T-helper 1 cell treated with Interleukin-12 subunit alpha and Interleukin-12 subunit beta and Interleukin-4 antibody, amounts not matched to agents 30 ng/mL and 1 ng/mL, for 36 hours (primary cell): ENCODE measurements around the gene MCCC1. TPM values are rescaled to one million over a fixed set of nuclear protein-coding genes. Genes with fewer than 3 reads are reported as not detected.
"Not testable (repeated sequence)": the region's sequence is repeated elsewhere in the genome, so short reads cannot be mapped to it uniquely, and the experiment has no call there.

Experiments
- intact Hi-C: fragments of 100-400 bp; cut with micrococcal nuclease; formaldehyde crosslinking; loops from one replicate; pipeline ENCODE4 v1.15.1; 2024
- total RNA-seq: library from RNA; stranded (reverse); gene quantifications from 2 replicates; pipeline ENCODE4 v1.2.3, GENCODE V29; 2022

Gene MCCC1
- total RNA-seq, 1 donor from 2014 or later: 23.4 TPM

DNA sequence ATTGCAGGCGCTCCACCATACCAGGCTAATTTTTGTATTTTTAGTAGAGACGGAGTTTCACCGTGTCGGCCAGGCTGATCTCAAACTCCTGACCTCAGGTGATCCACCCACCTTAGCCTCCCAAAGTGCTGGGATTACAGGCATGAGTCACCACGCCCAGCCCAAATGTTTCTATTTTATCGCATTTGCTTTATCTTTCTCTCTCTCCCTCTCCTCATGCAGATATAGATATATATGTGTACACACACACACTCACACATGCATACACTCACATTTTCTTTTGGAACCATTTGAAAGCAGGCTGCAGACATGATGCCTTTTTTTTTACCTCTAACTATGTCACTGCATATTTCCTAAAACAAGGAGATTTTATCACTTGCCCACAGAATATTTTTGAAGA lies 7.3 kb upstream of the MCCC1 start:
- intact Hi-C loops: no loop called here

DNA sequence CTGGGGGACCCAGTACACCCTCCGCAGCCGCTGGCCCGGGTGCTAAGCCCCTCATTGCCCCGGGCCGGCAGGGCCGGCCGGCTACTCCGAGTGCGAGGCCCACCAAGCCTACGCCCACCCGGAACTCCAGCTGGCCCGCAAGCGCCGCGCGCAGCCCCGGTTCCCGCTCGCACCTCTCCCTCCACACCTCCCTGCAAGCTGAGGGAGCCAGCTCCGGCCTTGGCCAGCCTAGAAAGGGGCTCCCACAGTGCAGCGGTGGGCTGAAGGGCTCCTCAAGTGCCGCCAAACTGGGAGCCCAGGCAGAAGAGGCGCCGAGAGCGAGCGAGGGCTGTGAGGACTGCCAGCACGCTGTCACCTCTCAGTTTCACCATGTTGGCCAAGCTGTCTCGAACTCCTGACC lies 4.7 kb upstream of the MCCC1 start:
- intact Hi-C loops: not testable (repeated sequence)

DNA sequence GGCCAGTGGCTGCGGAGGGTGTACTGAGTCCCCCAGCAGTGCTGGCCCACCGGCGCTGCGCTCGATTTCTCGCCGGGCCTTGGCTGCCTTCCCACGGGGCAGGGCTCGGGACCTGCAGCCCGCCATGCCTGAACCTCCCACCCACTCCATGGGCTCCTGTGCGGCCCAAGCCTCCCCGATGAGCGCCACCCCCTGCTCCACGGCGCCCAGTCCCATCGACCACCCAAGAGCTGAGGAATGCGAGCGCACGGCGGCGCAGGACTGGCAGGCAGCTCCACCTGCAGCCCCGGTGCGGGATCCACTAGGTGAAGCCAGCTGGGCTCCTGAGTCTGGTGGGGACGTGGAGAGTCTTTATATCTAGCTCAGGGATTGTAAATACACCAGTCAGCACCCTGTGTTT lies 1.7 kb upstream of the MCCC1 start:
- intact Hi-C loops: not testable (repeated sequence)

DNA sequence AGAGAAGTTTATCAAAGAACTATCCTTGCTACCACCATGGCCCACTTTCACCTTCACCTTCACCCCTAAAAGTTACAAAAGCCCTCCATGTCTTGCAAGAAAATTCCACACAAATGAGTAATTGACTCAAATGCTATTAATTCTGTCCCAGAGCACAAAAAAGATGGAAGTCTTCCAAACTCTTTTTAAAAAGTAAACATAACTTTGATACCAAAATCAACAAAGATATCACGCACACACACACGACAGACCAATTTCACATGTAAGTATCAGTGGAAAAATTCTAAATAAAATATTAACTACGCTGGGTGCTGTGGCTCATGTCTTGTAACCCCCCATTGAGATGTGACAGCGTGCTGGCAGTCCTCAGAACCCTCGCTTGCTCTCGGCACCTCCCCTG lies 1.1 kb upstream of the MCCC1 start:
- intact Hi-C loops: no loop called here

DNA sequence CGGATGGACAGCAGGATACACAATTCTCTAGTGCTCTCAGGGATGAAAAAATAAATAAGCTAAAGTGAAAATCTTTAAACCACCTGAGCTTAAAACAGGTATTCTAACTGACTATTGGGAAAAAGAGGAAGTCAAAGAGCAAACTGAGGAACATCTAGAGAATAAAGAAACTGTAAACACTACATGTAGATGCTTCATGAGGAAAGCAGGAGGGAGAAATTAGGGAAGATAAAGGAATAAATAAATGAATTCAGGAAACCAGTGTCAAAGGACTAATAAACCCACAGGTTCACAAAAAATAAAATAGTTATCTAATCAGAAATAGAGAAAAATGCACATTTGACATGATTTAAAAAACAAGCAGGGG lies 525 bp upstream of the MCCC1 start:
- intact Hi-C loops: loop anchor here (1.0 to 10.0 kb wide), 15 partner anchors 16 to 597 kb away; partner anchors contain the start of genes DCUN1D1, KLHL6, LAMP3 and MCF2L2

DNA sequence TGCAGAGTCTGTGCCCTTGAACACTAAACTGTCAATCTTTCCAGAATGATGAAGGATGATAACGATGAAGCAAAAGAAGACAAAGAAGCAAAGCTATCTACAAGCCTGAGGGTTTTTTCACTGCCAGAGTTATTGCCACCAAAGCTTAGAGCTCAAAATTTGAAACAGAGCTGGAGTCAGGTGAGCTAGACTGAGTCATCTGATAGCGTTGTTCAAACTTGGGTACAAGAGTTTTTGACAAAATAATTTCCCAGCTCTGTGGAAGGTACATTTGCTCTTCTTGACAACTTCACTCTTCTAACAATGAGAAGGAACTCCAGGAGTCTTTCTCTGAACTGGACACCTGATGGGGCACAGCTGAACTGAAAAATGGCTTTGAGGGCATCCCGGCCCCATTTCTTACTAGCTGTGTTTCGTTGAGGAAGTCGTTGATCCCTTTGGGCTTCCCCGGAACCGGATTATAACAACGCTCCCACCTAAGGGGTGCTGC lies 715 bp downstream of the MCCC1 start:
- intact Hi-C loops: loop anchor here (1.0 to 10.0 kb wide), 16 partner anchors 18 to 599 kb away; partner anchors contain the start of genes DCUN1D1, KLHL6, LAMP3 and MCF2L2

DNA sequence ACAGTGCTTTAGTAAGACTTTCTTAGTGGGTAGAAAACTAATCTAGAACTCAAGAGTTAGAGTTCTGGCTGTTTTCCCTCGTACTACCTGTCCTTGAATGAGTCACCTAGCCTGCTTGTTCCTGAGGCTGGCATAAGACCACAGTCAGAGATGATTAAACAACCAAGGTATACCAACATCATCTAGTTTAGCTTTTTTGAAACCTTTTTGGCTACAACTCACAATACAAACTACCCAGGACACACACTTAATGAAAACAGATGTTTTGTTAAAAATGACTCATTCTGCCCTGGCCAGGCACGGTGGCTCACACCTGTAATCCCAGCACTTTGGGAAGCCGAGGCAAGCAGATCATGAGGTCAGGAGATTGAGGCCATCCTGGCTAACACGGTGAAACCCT lies 4.6 kb downstream of the MCCC1 start:
- intact Hi-C loops: loop anchor here (10.0 kb wide), 1 partner anchor 460 kb away; the partner anchor contains the start of gene KLHL6

DNA sequence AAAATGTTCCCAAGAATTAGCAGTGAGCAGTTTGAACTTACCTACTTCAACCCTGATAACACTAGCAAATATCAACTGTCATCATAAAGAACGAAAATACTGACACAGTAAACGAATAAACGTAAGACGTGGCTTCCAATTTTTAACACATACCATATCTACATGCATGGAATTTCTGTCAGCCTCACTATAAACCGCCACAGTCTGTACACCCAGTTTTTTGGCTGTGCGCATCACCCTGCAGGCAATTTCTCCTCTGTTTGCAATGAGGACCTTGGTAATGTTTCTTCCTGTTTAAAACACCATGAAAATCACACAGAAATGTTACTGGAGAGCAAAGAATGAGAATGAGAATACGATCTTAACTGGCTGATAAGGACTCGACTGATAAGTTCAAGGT lies 7.0 kb downstream of the MCCC1 start:
- intact Hi-C loops: loop anchor here (10.0 kb wide), 1 partner anchor 463 kb away; the partner anchor contains the start of gene KLHL6

DNA sequence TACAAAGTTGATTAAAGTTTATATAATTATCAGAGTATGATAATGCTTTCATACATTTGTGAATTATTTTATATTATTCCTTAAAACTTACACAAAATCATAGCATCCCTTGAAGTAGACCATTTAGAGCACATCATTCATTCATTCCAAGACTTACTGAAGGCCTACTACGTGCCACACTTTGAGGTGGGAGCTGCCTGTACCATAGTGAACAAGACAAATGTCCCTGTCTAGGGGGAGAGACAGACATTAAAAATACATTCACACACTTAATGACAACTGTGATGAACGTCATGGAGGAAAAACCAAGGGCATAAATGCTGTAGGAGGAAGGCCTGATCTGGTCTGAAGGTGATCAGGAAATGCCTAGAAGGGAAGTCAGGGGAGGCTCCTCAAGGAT lies 12.1 kb downstream of the MCCC1 start:
- intact Hi-C loops: no loop called here

DNA sequence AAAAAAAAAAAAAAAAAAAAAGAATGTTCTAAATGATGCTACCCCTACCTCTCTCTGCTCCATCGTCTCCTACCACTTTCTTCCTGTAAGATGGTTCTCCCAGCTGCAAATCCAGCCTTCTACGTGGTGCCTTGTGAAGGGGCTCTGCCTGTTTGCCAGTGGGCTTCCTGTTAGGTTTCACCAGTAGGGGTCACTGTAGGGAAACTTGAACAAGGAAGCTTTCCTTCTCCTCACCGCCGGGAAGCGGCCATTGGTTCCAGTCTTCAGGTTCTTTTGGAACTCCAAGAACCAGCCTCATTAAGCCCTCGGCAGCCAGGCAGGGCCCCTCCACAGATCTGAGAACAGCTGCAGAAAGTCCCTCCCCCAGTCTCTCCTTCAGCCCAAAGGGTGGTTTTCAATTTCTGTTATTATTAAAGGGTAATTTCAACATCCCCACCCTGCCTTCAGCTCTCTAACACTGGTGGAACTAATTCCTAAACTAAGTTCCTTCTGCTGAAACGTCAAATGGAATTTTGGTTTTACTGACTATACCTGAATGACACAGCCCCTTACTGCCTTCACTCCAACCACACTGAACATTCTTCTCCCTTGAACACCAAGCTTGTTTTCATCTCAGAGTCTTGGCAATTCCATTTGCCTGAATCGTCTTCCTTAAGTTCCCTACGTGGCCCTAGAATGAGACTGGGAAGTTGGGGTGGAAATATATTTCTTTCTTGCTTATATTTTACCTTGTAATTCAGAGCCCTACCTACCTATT lies 13.5 kb downstream of the MCCC1 start:
- intact Hi-C loops: no loop called here

DNA sequence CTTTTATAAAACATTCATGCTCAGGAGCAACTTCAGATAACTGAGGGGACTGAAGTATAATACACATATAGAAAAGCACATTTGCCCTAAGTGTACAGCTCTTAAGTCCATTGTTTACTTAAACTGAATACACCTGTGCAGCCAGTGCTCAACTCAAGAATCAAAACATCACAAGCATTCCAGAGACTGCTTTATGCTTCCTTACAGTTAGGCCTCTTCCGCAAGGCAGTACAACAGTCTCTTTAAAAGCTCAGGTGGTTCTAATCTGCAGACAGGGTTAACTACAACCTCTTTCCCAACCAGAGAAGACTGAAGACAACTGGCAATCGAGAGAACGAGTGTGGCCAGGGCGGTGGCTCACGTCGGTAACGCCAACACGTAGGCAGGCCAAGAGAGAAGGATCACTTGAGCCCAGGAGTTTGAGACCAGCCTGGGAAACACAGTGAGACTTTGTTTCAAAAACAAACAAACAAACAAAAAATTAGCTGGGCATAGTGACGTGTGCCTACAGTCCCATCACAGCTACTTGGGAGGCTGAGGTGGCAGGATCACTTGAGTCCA lies 16.9 kb downstream of the MCCC1 start:
- intact Hi-C loops: no loop called here

DNA sequence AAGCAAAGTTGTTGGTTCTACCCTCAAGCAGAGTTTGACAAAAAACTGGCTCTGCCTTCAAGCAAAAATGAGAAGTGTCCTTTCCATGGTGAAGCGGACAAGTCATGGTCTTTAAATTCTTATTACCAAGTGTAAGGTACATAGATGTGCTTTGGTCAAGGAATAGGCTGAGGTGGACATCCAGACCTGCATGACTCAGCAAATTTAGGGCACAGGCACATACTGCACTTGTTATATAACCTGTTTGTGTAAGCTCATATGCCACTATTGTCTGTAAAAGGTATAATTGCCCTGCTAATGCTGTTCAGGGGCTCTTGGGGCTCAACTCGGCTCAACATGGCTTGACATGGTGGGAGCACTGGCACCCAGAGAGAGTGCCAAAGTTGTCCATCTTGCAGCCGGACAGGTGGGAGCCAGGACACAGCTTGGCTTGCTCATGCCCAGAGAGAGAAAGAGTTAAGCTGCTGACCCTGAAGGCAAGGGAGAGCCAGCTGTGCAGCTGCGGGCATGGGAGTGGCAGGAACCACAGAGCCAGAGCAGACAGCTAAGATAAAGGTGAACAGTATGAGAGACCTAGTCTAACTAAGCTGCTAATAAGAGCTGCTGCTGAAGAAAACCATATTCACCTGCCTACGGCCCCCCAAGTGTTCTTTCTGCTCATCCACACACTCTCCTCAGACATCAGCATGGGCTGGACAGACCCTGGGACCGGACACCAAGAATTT lies 17.7 kb downstream of the MCCC1 start:
- intact Hi-C loops: no loop called here

DNA sequence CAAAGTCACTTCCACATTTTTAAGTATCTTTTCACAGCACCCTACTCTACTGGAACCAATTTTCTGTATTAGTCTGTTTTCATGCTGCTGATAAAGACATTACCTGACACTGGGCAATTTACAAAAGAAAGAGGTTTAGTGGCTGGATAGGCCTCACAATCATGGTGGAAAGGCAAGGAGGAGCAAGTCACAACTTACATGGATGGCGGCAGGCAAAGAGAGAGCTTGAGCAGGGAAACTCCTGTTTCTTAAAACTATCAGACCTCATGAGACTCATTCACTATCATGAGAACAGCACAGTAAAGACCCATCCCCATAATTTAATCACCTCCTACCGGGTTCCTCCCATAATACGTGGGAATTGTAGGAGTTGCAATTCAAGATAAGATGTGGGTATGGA lies 18.7 kb downstream of the MCCC1 start:
- intact Hi-C loops: no loop called here

DNA sequence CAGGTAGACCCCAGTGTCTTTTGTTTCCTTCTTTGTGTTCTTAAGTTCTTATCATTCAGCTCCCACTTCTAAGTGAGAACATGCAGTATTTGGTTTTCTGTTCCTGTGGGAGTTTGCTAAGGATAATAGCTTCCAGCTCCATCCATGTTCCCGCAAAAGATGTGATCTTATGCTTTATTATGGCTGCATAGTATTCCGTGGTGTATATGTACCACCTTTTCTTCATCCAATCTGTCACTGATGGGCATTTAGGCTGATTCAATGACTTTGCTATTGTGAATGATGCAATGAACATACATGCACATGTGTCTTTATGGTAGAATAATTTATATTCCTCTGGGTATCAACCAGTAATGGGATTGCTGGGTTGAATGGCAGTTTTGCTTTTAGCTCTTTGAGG lies 24.4 kb downstream of the MCCC1 start:
- intact Hi-C loops: no loop called here

DNA sequence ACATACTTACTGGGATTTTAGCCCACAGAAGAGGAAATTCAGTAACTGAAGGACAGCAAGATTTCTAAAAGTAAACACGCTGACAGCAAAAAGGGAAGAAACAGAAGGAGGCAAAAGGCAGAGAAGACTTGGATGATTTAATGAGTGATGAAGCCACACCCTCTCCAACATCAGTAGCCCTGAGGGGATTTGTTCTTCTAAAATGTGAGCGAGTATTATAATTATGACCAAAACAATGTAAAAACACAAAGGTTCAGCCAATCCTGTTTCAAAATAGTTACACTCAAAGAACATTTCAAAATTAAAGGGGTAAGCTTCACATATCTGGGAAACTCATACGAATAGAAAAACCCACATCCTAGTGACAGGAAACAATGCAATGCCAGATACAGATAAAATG lies 25.0 kb downstream of the MCCC1 start:
- intact Hi-C loops: no loop called here

DNA sequence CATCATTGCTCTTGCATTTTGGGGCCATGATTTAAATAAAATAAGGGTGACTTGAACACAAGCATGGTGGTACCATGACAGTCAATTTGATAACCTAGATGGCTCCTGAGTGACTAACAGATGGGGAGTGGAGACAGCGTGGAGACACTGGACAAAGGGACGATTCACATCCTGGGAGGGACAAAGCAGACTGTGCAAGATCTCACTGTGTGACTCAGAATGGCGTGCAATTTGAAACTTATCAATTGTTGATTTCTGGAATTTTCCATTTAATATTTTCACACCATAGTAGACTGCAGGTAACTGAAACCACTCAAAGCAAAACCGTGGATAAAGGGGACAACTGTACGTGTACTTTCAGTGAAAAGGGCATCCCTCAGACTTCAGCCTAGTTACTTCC lies 25.5 kb downstream of the MCCC1 start:
- intact Hi-C loops: no loop called here

DNA sequence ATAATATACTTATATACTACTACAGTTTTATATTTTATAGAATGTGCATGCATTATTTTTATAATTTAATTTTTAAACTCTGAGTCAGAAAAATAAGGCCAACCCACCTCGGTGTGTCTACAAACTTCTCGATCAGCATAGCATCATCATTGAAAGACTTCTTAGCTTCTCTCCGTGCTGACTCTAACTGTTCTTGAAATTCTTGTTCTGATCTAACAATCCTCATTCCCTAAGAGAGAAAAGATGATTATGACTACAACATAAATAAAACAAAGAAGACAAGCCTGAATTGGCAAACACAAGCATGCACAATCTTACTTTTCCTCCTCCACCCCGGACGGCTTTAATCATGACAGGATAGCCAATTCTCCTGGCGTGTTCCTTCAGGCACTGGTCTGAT lies 28.4 kb downstream of the MCCC1 start:
- intact Hi-C loops: no loop called here

DNA sequence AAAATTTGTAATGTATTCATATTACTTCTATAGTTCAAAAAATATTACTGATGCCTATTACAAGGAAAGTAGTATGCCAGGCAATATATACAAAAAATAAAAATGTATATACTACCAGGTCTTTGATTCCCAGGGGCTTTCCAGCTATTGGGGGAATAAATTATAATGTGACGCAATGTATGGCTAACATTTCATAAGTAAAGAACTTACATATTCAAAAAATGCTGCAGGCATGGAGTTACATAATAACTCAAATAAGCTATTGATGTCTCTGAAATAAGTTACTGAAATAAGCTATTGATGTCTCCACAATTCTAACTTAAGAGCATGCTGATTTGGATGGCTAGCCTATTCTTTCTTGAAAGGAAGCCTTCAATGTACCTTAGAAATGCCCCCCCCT lies 30.2 kb downstream of the MCCC1 start:
- intact Hi-C loops: no loop called here

DNA sequence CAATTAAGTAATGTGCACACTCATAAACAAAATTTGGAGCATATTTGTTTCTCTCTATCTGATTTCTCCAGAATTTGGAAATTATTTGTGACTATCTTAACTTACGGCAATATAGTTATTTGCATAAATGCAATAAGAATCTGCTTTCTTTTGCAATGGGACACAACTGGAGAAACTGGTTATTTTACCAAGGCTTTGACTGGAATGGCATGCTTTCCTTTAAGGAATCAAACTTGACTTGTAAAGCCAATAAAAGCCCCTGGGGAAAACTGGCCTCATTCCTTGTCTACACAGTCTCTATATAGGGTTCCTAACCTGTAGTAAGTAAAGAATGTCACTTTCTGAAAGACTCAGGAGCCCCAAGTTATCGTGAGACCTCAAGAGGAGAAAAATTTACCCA lies 32.4 kb downstream of the MCCC1 start:
- intact Hi-C loops: not testable (repeated sequence)

DNA sequence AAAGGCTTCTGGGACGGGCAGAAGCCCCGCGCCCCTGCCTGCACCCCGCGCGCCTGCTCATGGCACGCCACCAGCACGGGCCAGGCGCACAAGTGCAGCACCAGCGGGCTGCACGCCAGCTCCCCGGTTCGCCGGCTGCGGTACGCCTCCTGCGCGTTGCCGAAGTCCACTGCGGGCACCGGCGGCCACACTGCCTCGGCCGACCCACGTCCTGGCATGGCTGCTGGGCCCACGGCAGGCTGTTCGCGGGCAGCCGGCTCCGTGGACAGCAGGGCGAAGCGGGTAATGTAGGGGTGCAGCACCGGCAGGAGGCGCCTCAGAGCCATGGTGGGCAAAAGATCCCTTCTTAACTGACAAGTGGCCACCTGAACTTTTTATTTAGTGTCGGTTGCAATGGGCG lies 34.8 kb downstream of the MCCC1 start:
- intact Hi-C loops: no loop called here

DNA sequence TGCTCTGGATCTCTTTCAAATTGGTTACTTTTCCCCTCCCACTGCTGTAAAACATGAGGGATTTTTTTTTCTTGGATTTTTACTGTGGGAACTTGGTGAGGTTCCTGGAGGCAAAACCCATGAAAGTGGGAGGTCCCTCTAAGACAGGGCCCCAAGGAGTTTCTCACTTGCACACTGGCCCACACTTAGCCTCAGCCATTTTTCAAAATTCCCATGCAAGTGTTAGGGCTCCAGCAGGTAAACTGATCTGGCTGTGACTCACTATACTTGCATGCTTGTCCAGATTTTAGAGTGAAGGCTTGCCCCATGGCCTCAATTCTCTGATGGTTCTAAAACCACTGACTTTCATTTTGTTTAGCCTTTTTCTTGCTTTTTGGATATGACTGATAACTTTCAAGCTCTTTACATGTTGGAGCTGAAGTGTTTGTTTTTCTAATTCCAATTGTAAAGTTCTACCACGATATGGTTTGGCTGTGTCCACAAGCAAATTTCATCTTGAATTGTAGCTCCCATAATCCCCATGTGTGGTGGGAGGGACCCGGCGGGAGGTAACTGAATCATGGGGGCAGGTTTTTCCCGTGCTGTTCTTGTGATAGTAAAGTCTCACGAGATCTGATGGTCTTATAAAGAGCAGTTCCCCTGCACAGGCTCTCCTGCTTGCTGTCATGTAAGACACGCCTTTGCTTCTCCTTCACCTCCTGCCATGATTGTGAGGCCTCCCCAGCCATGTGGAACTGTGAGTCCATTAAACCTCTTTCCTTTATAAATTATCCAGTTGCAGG lies 37.7 kb downstream of the MCCC1 start:
- intact Hi-C loops: no loop called here
